Lung (tissue), 12 donors: Measurements from ENCODE around the gene PMIS2. TPM values are rescaled to one million over a fixed set of nuclear protein-coding genes. Genes with fewer than 3 reads are reported as not detected.

Experiments
- ATAC-seq: fragments of 200-7000 bp; cut with Tn5 transposase; one replicate; pipeline ENCODE4 v1.9.1; 2020; ENCODE audit warnings: moderate number of reproducible peaks; ENCODE audit not compliant: insufficient read depth, low FRiP score
- DNase-seq, 3 donors: peaks; one replicate each; pipeline ENCODE4 v3.0.0-alpha.2; 2013 to 2017
- H3K27ac ChIP-seq, 2 donors: one replicate each; pipeline ENCODE4 v1.5.1; 2013; ENCODE audit warnings: mild to moderate bottlenecking in 2 of 2, moderate library complexity in 2 of 2, control low read depth in 1 of 2, inconsistent platforms in 1 of 2, low read depth in 1 of 2, low read length in 1 of 2
- H3K27me3 ChIP-seq, 3 donors: one replicate each; pipeline ENCODE4 v1.5.1; 2013; ENCODE audit warnings: low read length in 2 of 3; ENCODE audit not compliant: control insufficient read depth in 3 of 3, insufficient read depth in 3 of 3
- H3K36me3 ChIP-seq, 4 donors: one replicate each; pipeline ENCODE4 v1.5.1; 2013; ENCODE audit warnings: low read length in 4 of 4, mild to moderate bottlenecking in 1 of 4, moderate library complexity in 1 of 4; ENCODE audit not compliant: control insufficient read depth in 4 of 4, insufficient read depth in 4 of 4
- H3K4me1 ChIP-seq, 5 donors: one replicate each; pipeline ENCODE4 v1.5.1; 2013; ENCODE audit warnings: low read length in 5 of 5, mild to moderate bottlenecking in 2 of 5, moderate library complexity in 1 of 5; ENCODE audit not compliant: control insufficient read depth in 5 of 5, insufficient read depth in 5 of 5
- H3K4me3 ChIP-seq: one replicate; pipeline ENCODE4 v1.5.1; 2013; ENCODE audit warnings: mild to moderate bottlenecking, control low read depth, moderate library complexity
- H3K9ac ChIP-seq, 2 donors: one replicate each; pipeline ENCODE4 v1.5.1; 2013; ENCODE audit warnings: low read length in 2 of 2, control low read depth in 1 of 2; ENCODE audit not compliant: insufficient read depth in 1 of 2
- H3K9me3 ChIP-seq, 4 donors: one replicate each; pipeline ENCODE4 v1.5.1; 2013; ENCODE audit warnings: low read length in 3 of 4, mild to moderate bottlenecking in 1 of 4, moderate library complexity in 1 of 4; ENCODE audit not compliant: control insufficient read depth in 4 of 4, insufficient read depth in 3 of 4
- CTCF ChIP-seq: IDR thresholded peaks from 2 replicates; pipeline ENCODE4 v1.5.1; 2012; ENCODE audit warnings: mild to moderate bottlenecking; ENCODE audit errors: control extremely low read depth, extremely low read depth
- WGBS, 2 donors: extraction: QIAGEN DNeasy Blood & Tissue Kit; methylation state at CpG; one replicate each; pipeline ENCODE4 v1.1.7; 2013; 5-methylcytosine and 5-hydroxymethylcytosine counted together
- polyA plus RNA-seq, 2 donors: library from polyadenylated mRNA; stranded (reverse); fragments of 200-250 nt; gene quantifications; one replicate each; pipeline ENCODE4 v1.2.1, GENCODE V29; 2013
- total RNA-seq, 2 donors: library from RNA; depleted of rRNA in 1 of 2; stranded (reverse); fragments of >200 nt in 1 of 2; gene quantifications; one replicate each; pipeline ENCODE4 v1.2.1, GENCODE V29; 2014 to 2021
- donor health status: control.
- donor health status: control.
- donor health status: Bipolar disorder and iron deficiency.
- donor health status: healthy.
- donor health status: DM: yes; HTN: yes; CAD: no.

Gene PMIS2
- total and polyA plus RNA-seq, 4 donors: not detected

GRCh38 chr19:35540356-35540927, 45.5 kb upstream of the PMIS2 start:
- no peak for TF ChIP-seq CTCF
- Histone ChIP-seq H3K36me3 (no peaks in the 10 kb centered on the region), H3K4me1 (peaks cover 0 to 10% (median 7%) of the 10 kb centered on the region in 5 donors), H3K27ac (no peak overlapping the region), H3K27me3 (no peaks in the 10 kb centered on the region), H3K9me3 (peaks cover 0 to 1% (median 0%) of the 10 kb centered on the region in 4 donors), H3K4me3 (no peak overlapping the region), H3K9ac (no peak overlapping the region)
- WGBS, 2 donors: 69 to 72% methylated on average over 7 of the region's 7 CpGs
- DNase-seq: no peak
- ATAC-seq: no peak

- WGBS, 2 donors: 96% methylated on average over 11 of the region's 11 CpGs
- H3K27ac ChIP-seq: no peak overlapping the region
- H3K27me3 ChIP-seq: no peaks in the 10 kb centered on the region
- ATAC-seq (no peak), DNase-seq (no peak)
- peaks cover 6 to 19% (median 13%) of the 10 kb centered on the region in 5 donors for H3K4me1 ChIP-seq
- H3K36me3 ChIP-seq: peaks cover 0 to under 1% (median 0%) of the 10 kb centered on the region in 4 donors
- no peak overlapping the region for H3K4me3 ChIP-seq
- no peak for TF ChIP-seq CTCF
- H3K9me3 ChIP-seq: no peaks in the 10 kb centered on the region
- H3K9ac ChIP-seq: no peak overlapping the region
Observed at GRCh38 chr19:35542209-35542608, 43.8 kb upstream of the PMIS2 start.

GRCh38 chr19:35543280-35544109, 42.5 kb upstream of the PMIS2 start:
- peaks cover 0 to 5% (median 2%) of the 10 kb centered on the region in 4 donors for H3K36me3 ChIP-seq
- H3K9ac ChIP-seq: no peak overlapping the region
- H3K4me1 ChIP-seq: peaks cover 6 to 19% (median 13%) of the 10 kb centered on the region in 5 donors
- ATAC-seq (no peak), DNase-seq (no peak)
- WGBS, 2 donors: 96% methylated on average over 15 of the region's 15 CpGs
- no peak for TF ChIP-seq CTCF
- H3K9me3 ChIP-seq: no peaks in the 10 kb centered on the region
- H3K27ac ChIP-seq: peak overlapping the region in 1 of 2 donors; percentile 4
- H3K27me3 ChIP-seq: no peaks in the 10 kb centered on the region
- H3K4me3 ChIP-seq: no peak overlapping the region
